ENCODE data around the gene SNAPC4. TPM values are rescaled to one million over a fixed set of nuclear protein-coding genes. Genes with fewer than 3 reads are reported as not detected.

The SNAPC4 gene
- polyA plus RNA-seq, 2 of the 4 experiments (the other 2 are of a cell fraction) = 2.7 to 10.3 TPM

- Histone ChIP-seq H3K4me3 (no peak overlapping the region), H3K4me2 (no peak overlapping the region), H3K4me1 (peaks cover 14% of the 10 kb centered on the region; the same call in 2 of the 3 replicates), H3K27ac (no peak overlapping the region), H3K9me3 (no peaks in the 10 kb centered on the region)
- TF ChIP-seq EHF (CRISPR knock-in tag; IDR thresholded peaks at IDR 0.05) = no peak
- no peak for TF ChIP-seq CHD2 (IDR thresholded peaks at IDR 0.05; ENCODE audit: low read length, partially characterized antibody)
- TF ChIP-seq FOSL2 (IDR thresholded peaks at IDR 0.05) = no peak
- no peak for TF ChIP-seq FOSL2 (CRISPR knock-in tag; IDR thresholded peaks at IDR 0.05)
- TF ChIP-seq, protein P1, sequence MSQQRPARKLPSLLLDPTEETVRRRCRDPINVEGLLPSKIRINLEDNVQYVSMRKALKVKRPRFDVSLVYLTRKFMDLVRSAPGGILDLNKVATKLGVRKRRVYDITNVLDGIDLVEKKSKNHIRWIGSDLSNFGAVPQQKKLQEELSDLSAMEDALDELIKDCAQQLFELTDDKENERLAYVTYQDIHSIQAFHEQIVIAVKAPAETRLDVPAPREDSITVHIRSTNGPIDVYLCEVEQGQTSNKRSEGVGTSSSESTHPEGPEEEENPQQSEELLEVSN (IDR thresholded peaks at IDR 0.05; ENCODE audit: borderline replicate concordance, low read depth) = no peak
- TF ChIP-seq NFE2L2 (conservative IDR thresholded peaks at IDR 0.05; ENCODE audit: low read length) = no peak
- TF ChIP-seq HOXA7 (CRISPR knock-in tag; IDR thresholded peaks at IDR 0.05) = no peak
- TF ChIP-seq NR3C1 (IDR thresholded peaks at IDR 0.05) = no peak
- TF ChIP-seq JUNB (IDR thresholded peaks at IDR 0.05) = no peak
- TF ChIP-seq HOXB13 (CRISPR knock-in tag; IDR thresholded peaks at IDR 0.05; ENCODE audit: low read depth) = no peak
- no peak for TF ChIP-seq HEYL (CRISPR knock-in tag; IDR thresholded peaks at IDR 0.05)
- TF ChIP-seq, protein P2, sequence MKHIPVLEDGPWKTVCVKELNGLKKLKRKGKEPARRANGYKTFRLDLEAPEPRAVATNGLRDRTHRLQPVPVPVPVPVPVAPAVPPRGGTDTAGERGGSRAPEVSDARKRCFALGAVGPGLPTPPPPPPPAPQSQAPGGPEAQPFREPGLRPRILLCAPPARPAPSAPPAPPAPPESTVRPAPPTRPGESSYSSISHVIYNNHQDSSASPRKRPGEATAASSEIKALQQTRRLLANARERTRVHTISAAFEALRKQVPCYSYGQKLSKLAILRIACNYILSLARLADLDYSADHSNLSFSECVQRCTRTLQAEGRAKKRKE (CRISPR knock-in tag; IDR thresholded peaks at IDR 0.05; ENCODE audit: low read depth) = no peak
- TF ChIP-seq CBX2 (IDR thresholded peaks at IDR 0.05; ENCODE audit: borderline replicate concordance, low read depth) = no peak
- CTCF ChIA-PET = interaction anchor here (1.2 to 8.9 kb wide), 6 partner anchors 9 to 83 kb away, joined by 3 to 100 read pairs (median 6); partner anchors contain the start of gene DNLZ
- FAIRE-seq = no peak
- DNase-seq (ENCODE audit: low read depth in 1 of 2, low spot score in 1 of 2) = no peak
- POLR2A ChIA-PET = interaction anchor here (1.2 kb wide), 1 partner anchor 14 kb away, joined by 4 read pairs; no protein-coding TSS in a partner anchor
- WGBS (ENCODE audit: missing lambda C conversion rate) = 84% methylated on average over 4 of the region's 4 CpGs
- ATAC-seq = no peak
Measured at GRCh38 chr9:136396219-136396515, 3.8 kb downstream of the SNAPC4 start.

DNA sequence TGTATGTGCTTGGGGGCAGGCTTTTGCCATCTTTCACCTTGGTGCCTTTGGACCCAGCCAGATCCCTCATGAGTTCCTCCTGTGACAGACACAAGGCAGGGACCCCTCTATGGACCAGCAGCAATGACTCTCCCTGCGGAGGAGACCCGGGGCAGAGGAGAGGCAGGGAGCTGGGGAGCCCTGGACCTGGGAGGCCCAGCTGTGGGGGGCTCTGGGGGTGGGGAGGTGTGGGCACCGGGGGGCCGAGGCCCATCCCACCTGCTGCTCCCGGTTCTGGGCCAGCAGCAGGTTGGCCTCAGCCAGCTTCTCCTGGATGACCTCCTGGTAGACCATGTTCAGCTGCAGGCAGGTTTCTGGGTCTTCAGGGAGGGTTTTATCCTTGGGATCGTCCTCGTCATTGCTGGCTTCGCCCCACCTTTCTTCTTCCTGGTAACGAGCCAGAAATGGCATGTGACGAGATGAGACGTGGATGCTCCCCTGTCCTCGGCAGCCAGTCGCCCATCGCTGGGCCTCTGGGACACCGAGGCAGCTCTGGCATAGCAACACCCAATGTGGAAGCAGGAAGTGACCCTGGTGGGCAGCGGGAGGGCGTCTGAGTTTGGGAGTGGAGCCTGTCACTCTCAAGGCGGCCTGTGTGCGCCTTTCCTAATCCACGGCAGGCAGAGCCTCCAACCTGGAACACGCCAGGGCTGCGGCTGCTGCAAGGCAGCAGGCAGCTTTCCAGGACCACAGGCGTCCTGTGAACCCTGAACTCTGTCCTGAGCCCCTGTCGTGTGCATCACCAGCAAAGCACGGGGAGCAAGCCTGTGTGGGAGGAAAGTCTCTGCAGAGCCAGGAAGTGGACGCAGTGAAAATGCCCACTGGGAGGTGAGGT lies 4.4 kb downstream of the SNAPC4 start:
- H3K9me3 ChIP-seq = no peaks in the 10 kb centered on the region
- TF ChIP-seq BCL3 (IDR thresholded peaks at IDR 0.05) (no peak), GATA3 (IDR thresholded peaks at IDR 0.05; ENCODE audit: borderline replicate concordance) (no peak), ZSCAN20 (CRISPR knock-in tag; IDR thresholded peaks at IDR 0.05) (no peak), EHF (CRISPR knock-in tag; IDR thresholded peaks at IDR 0.05) (no peak), SREBF2 (IDR thresholded peaks at IDR 0.05) (no peak), ZFP36 (IDR thresholded peaks at IDR 0.05; ENCODE audit: borderline replicate concordance, partially characterized antibody) (no peak), RNF2 (IDR thresholded peaks at IDR 0.05; ENCODE audit: borderline replicate concordance, low read depth) (no peak), POLR2A (IDR thresholded peaks at IDR 0.05; ENCODE audit: low read length) (no peak), FOSL2 (IDR thresholded peaks at IDR 0.05) (no peak), FOSL2 (CRISPR knock-in tag; IDR thresholded peaks at IDR 0.05) (no peak)
- TF ChIP-seq, protein P3, sequence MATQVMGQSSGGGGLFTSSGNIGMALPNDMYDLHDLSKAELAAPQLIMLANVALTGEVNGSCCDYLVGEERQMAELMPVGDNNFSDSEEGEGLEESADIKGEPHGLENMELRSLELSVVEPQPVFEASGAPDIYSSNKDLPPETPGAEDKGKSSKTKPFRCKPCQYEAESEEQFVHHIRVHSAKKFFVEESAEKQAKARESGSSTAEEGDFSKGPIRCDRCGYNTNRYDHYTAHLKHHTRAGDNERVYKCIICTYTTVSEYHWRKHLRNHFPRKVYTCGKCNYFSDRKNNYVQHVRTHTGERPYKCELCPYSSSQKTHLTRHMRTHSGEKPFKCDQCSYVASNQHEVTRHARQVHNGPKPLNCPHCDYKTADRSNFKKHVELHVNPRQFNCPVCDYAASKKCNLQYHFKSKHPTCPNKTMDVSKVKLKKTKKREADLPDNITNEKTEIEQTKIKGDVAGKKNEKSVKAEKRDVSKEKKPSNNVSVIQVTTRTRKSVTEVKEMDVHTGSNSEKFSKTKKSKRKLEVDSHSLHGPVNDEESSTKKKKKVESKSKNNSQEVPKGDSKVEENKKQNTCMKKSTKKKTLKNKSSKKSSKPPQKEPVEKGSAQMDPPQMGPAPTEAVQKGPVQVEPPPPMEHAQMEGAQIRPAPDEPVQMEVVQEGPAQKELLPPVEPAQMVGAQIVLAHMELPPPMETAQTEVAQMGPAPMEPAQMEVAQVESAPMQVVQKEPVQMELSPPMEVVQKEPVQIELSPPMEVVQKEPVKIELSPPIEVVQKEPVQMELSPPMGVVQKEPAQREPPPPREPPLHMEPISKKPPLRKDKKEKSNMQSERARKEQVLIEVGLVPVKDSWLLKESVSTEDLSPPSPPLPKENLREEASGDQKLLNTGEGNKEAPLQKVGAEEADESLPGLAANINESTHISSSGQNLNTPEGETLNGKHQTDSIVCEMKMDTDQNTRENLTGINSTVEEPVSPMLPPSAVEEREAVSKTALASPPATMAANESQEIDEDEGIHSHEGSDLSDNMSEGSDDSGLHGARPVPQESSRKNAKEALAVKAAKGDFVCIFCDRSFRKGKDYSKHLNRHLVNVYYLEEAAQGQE (IDR thresholded peaks at IDR 0.05) = no peak
- TF ChIP-seq, protein P2 (CRISPR knock-in tag; IDR thresholded peaks at IDR 0.05; ENCODE audit: low read depth) = no peak
- peaks cover 13% of the 10 kb centered on the region; the same call in 2 of the 3 replicates for H3K4me1 ChIP-seq
- no peak overlapping the region for H3K4me2 ChIP-seq
- DNase-seq (ENCODE audit: low read depth in 1 of 2, low spot score in 1 of 2) (no peak), FAIRE-seq (no peak), ATAC-seq (no peak)
- no peak overlapping the region for H3K4me3 ChIP-seq
- ChIA-PET CTCF (interaction anchor here (1.1 to 8.9 kb wide), 4 partner anchors 9 to 33 kb away, joined by 3 to 100 read pairs (median 6); partner anchors contain the start of gene DNLZ), POLR2A (interaction anchor here (1.2 kb wide), 1 partner anchor 14 kb away, joined by 4 read pairs; no protein-coding TSS in a partner anchor)
- no peak overlapping the region for H3K27ac ChIP-seq
- WGBS (ENCODE audit: missing lambda C conversion rate) = 95% methylated on average over 15 of the region's 26 CpGs

Measured in A549 (cell line).